ENCODE measurements around the gene NPAS3. TPM values are rescaled to one million over a fixed set of nuclear protein-coding genes. Genes with fewer than 3 reads are reported as not detected.
A peak's percentile ranks its signal among the peaks of the same experiment; 100 is the strongest.

The NPAS3 gene
- total RNA-seq, 1 experiment from 2014 or later = not detected

- no peak for DNase-seq (ENCODE audit: low spot score)
- in situ Hi-C loops (cut with HindIII; ENCODE audit: low sequenced_read_pairs) = no loop called here
Observed at GRCh38 chr14:33834466-33835260, 896.0 kb downstream of the NPAS3 start.

- DNase-seq (ENCODE audit: low spot score) = no peak
- in situ Hi-C loops (cut with HindIII; ENCODE audit: low sequenced_read_pairs) = no loop called here
Observed at GRCh38 chr14:33835261-33835655, 896.6 kb downstream of the NPAS3 start.

- in situ Hi-C loops (cut with HindIII; ENCODE audit: low sequenced_read_pairs) = no loop called here
- no peak for DNase-seq (ENCODE audit: low spot score)
Observed at GRCh38 chr14:33835677-33836076, 897.0 kb downstream of the NPAS3 start.

- in situ Hi-C loops (cut with HindIII; ENCODE audit: low sequenced_read_pairs) = no loop called here
- DNase-seq (ENCODE audit: low spot score) = peak; percentile 62
Observed at GRCh38 chr14:33836203-33836899, 897.7 kb downstream of the NPAS3 start.

GRCh38 chr14:33836900-33837577 lies 898.4 kb downstream of the NPAS3 start:
- in situ Hi-C loops (cut with HindIII; ENCODE audit: low sequenced_read_pairs) = no loop called here
- DNase-seq (ENCODE audit: low spot score) = no peak

- no peak for DNase-seq (ENCODE audit: low spot score)
- in situ Hi-C loops (cut with HindIII; ENCODE audit: low sequenced_read_pairs) = no loop called here
Observed at GRCh38 chr14:33837943-33838683, 899.4 kb downstream of the NPAS3 start.

GRCh38 chr14:33839193-33840076 lies 900.8 kb downstream of the NPAS3 start:
- DNase-seq (ENCODE audit: low spot score) = peak; percentile 52
- in situ Hi-C loops (cut with HindIII; ENCODE audit: low sequenced_read_pairs) = no loop called here

GRCh38 chr14:33840797-33841196 lies 902.1 kb downstream of the NPAS3 start:
- in situ Hi-C loops (cut with HindIII; ENCODE audit: low sequenced_read_pairs) = no loop called here
- DNase-seq (ENCODE audit: low spot score) = no peak

- DNase-seq (ENCODE audit: low spot score) = no peak
- in situ Hi-C loops (cut with HindIII; ENCODE audit: low sequenced_read_pairs) = no loop called here
Observed at GRCh38 chr14:33842299-33842698, 903.6 kb downstream of the NPAS3 start.

- in situ Hi-C loops (cut with HindIII; ENCODE audit: low sequenced_read_pairs) = no loop called here
- no peak for DNase-seq (ENCODE audit: low spot score)
Observed at GRCh38 chr14:33844118-33844517, 905.4 kb downstream of the NPAS3 start.

DNA sequence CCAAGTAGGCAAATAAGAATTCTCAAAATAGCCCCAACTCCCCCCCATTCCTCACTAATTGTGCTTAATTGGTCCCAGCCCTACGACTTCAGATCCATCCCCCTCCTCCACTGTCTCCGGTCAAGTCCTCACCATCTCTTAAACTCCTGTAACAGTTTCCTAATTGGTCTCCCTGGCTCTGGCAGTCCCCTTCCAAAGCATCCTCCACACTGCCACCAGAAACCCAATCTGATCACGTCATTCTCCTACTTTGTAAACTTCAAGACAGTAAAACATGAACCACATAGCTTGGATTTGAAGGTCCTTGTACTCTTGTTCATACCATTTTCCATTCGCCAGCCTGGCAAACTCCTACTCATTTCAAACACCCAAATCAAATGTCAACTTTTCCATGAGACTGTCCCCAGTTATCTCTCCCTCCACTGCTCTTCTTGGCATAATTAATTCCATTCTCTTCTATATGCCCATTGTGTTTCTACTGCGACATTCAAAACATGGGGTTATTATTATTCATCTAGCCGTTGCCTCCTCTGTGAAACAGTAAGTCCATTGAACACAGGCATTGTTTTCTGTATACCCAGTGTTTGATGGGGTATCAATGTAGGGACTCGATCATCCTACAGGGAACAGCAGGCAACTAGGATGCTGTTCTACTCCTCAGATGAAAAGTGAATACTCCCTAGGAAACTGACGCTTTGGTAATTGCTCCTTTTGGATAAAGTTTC lies 907.6 kb downstream of the NPAS3 start:
- in situ Hi-C loops (cut with HindIII; ENCODE audit: low sequenced_read_pairs) = no loop called here
- DNase-seq (ENCODE audit: low spot score) = no peak

DNA sequence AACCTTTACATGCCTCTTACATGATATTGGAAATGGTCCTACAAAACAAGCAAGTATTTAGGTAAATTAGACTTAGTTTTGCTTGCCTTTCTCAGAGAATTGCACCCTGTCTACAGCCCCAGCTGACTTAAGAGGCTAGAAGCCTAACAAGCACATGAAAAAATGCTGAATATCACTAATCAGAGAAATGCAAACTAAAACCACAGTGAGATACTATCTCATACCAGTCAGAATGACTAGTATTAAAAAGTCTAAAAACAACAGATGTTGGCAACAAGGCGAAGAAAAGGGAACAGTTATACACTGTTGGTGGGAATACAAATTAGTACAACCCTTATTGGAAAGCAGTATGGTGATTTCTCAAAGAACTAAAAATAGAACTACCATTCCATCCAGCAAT lies 908.4 kb downstream of the NPAS3 start:
- in situ Hi-C loops (cut with HindIII; ENCODE audit: low sequenced_read_pairs) = no loop called here
- DNase-seq (ENCODE audit: low spot score) = no peak

DNA sequence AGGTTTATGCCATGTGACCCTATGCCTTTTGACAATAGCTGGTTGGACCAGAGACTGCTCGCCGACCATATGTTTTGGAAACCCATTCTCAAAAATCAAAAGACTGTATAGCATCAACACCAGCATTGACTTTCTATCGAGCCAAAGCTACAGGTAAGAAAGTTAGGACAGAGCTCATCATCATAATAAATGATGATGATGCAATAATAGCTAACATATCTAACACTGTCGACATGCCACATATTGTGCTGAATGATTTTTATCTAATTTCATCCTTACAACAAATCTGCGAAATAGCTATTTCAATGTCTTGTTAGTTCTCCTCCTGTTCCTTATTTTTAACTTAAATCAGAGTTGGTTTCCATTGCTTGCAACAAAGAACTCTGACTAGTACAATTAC lies 909.3 kb downstream of the NPAS3 start:
- in situ Hi-C loops (cut with HindIII; ENCODE audit: low sequenced_read_pairs) = no loop called here
- no peak for DNase-seq (ENCODE audit: low spot score)

GRCh38 chr14:33848706-33849454 lies 910.2 kb downstream of the NPAS3 start:
- in situ Hi-C loops (cut with HindIII; ENCODE audit: low sequenced_read_pairs) = no loop called here
- peak; percentile 38 for DNase-seq (ENCODE audit: low spot score)

DNA sequence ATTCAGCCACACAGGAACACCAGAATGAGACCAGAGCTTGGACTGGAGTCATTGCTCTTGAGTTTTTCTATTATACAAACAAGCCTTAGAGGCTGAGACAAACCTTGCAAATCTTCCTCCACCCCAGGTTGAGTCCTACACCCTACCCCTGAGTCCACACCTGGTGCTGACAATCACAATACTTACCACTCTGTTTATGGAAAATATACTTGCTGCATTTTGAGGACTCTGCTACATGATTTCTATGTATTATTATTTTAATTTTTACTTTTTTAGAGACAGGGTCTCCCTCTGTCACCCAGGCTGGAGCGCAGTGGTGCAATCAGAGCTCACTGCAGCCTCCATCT lies 910.7 kb downstream of the NPAS3 start:
- in situ Hi-C loops (cut with HindIII; ENCODE audit: low sequenced_read_pairs) = no loop called here

GRCh38 chr14:33850826-33851225 lies 912.1 kb downstream of the NPAS3 start:
- no peak for DNase-seq (ENCODE audit: low spot score)
- in situ Hi-C loops (cut with HindIII; ENCODE audit: low sequenced_read_pairs) = no loop called here

More for the DNA sequence above, 910.7 kb downstream of the NPAS3 start:
- no peak for DNase-seq (ENCODE audit: low spot score)

DNA sequence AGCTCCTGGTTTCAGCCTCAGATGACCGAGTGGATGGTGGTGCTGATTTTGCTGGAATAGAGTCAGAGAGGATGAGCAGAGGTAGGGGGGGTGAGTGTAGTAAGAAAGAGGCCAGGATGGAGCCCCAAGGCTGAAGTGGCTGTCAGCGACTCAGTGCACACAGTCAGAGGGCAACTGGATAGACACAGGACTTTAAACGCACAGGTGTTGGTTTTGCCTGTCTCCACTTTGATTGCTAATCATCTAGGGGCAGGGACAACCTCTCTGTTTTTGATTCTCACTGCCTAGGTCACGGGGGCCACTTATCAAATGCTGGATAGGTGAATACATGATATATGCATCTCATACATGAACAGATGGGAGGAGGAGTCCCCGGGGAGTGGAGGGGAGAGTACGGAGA lies 912.7 kb downstream of the NPAS3 start:
- DNase-seq (ENCODE audit: low spot score) = no peak
- in situ Hi-C loops (cut with HindIII; ENCODE audit: low sequenced_read_pairs) = no loop called here
